CD4-positive, alpha-beta memory T cell (primary cell): ENCODE results near the gene ANO1. TPM values are rescaled to one million over a fixed set of nuclear protein-coding genes. Genes with fewer than 3 reads are reported as not detected.

Experiments
- CTCF ChIA-PET: fragments of 350-600 bp; sonication (Branson Sonifier 250); formaldehyde crosslinking; loops from one replicate; lab custom pipeline; 2021; ENCODE audit warnings: inconsistent platforms; ENCODE audit not compliant: partially characterized antibody; lab: Charles Lee
- POLR2A ChIA-PET: fragments of 350-600 bp; sonication (Branson Sonifier 250); formaldehyde crosslinking; loops from one replicate; lab custom pipeline; 2021; ENCODE audit not compliant: partially characterized antibody; lab: Charles Lee
- DNase-seq, 5 donors: peaks; one replicate each; pipeline versions ENCODE4 v3.0.0 to v3.0.0-alpha.2; 2020 to 2022; ENCODE audit warnings: mixed read lengths in 1 of 5
- H3K27ac ChIP-seq: one replicate; pipeline ENCODE4 v1.7.0; 2013; ENCODE audit warnings: low read depth, low read length
- H3K27me3 ChIP-seq: 2 replicates; pipeline ENCODE4 v1.7.0; 2013; ENCODE audit warnings: mild to moderate bottlenecking, low read length, moderate library complexity; ENCODE audit not compliant: insufficient read depth
- H3K36me3 ChIP-seq: 2 replicates; pipeline ENCODE4 v1.7.0; 2013; ENCODE audit warnings: mild to moderate bottlenecking, low read length, moderate library complexity; ENCODE audit not compliant: insufficient read depth
- H3K4me1 ChIP-seq: 2 replicates; pipeline ENCODE4 v1.7.0; 2013; ENCODE audit warnings: mild to moderate bottlenecking, low read length, moderate library complexity; ENCODE audit not compliant: insufficient read depth
- H3K4me3 ChIP-seq, 2 donors: one replicate each; pipeline ENCODE4 v1.7.0; 2013; ENCODE audit warnings: low read length in 2 of 2, mild to moderate bottlenecking in 1 of 2
- H3K9me3 ChIP-seq, 2 donors: one replicate each; pipeline ENCODE4 v1.7.0; 2013; ENCODE audit warnings: low read length in 2 of 2, control low read depth in 1 of 2; ENCODE audit not compliant: control insufficient read depth in 1 of 2
- H3K27ac Mint-ChIP-seq, 7 donors: one replicate each; pipeline ENCODE4 v1.8.0; 2020 to 2021; ENCODE audit warnings: mixed read lengths in 7 of 7, mild to moderate bottlenecking in 6 of 7, inconsistent platforms in 3 of 7, moderate library complexity in 3 of 7
- H3K27me3 Mint-ChIP-seq, 2 donors: one replicate each; pipeline ENCODE4 v1.8.0; 2020 to 2021; ENCODE audit warnings: mixed read lengths in 2 of 2
- H3K36me3 Mint-ChIP-seq, 2 donors: one replicate each; pipeline ENCODE4 v1.8.0; 2020 to 2021; ENCODE audit warnings: mixed read lengths in 2 of 2, inconsistent platforms in 1 of 2, mild to moderate bottlenecking in 1 of 2
- H3K4me1 Mint-ChIP-seq, 4 donors: one replicate each; pipeline ENCODE4 v1.8.0; 2020 to 2021; ENCODE audit warnings: mixed read lengths in 4 of 4, mild to moderate bottlenecking in 1 of 4
- H3K4me3 Mint-ChIP-seq, 8 donors: one replicate each; pipeline ENCODE4 v1.8.0; 2020 to 2021; ENCODE audit warnings: mixed read lengths in 8 of 8, mild to moderate bottlenecking in 7 of 8, moderate library complexity in 6 of 8, inconsistent platforms in 3 of 8
- H3K9me3 Mint-ChIP-seq, 8 donors: one replicate each; pipeline ENCODE4 v1.8.0; 2020 to 2021; ENCODE audit warnings: mixed read lengths in 8 of 8, mild to moderate bottlenecking in 5 of 8, inconsistent platforms in 3 of 8, moderate library complexity in 1 of 8
- intact Hi-C: fragments of 100-400 bp; cut with micrococcal nuclease; formaldehyde crosslinking; loops from one replicate; pipeline ENCODE4 v1.15.1; 2023
- polyA plus RNA-seq, 2 donors: library from polyadenylated mRNA; unstranded; fragments of 300-500 nt; fragmentation: Illumina TruSeq; gene quantifications; one replicate each; pipeline ENCODE4 v1.2.3, GENCODE V29; 2021
- total RNA-seq, 2 experiments: library from RNA; stranded (reverse); gene quantifications; one replicate each; pipeline ENCODE4 v1.2.3, GENCODE V29; 2021

ANO1 gene
- total and polyA plus RNA-seq, 4 experiments from 2014 or later, result not detected

DNA sequence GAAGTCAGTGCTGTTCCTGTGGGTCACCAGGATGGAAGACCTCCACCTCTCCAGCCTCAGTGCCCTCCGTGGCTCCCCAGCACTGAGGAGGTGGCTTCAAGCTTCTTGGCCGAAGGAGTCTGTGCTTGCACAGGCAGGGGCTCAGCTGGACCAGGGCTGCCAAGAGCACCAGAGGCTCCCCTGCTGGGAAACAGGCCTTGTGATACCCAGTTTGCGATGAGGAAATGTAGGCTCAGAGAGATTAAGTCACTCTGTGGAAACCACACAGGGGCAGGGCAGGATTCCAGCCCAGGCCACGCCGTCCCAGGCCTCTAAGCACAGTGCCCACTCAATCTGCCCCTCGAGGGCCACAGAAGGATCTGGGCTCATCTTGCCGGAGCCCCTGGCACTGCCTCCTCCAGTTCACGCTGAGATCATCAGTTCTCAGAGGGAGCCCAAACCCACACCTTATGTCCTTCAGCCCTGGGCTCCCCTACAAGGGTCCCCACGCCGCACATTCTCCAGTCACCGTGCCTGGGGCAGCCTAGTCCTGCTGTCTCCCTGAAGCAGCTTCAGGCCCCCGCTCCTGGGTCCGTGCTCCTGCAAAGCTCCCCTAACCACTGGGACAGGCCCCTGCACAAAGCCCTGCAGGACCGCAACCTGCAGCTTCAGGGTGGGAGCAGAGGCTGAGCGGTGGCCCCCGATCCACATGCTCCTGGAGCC lies 21.6 kb downstream of the ANO1 start:
- H3K4me1 Mint-ChIP-seq, result no peaks in the 10 kb centered on the region
- intact Hi-C loops, result no loop called here
- POLR2A ChIA-PET, result no interaction called here

DNA sequence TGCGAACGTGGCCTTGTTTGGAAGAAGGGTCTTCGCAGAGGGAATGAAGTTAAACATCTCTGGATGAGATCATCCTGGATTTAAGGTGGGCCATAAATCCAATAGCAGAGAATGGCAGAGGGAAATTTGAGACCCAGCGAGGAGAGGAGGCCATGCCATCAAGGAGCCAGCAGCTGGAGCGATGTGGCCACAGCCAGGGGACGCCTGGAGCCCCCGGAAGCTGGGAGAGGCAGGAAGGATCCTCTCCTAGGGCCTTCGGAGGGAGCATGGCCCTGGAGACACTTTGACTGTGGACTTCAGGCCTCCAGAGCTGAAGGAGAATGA lies 22.1 kb downstream of the ANO1 start:
- intact Hi-C loops, result no loop called here
- Mint-ChIP-seq H3K36me3 (no peaks in the 10 kb centered on the region), H3K27ac (no peak overlapping the region), H3K4me1 (no peaks in the 10 kb centered on the region), H3K4me3 (no peak overlapping the region), H3K9me3 (no peaks in the 10 kb centered on the region), H3K27me3 (peaks cover 7 to 8% of the 10 kb centered on the region in 2 donors)
- no peak overlapping the region for H3K27ac ChIP-seq
- no peak for DNase-seq
- H3K9me3 ChIP-seq, result no peaks in the 10 kb centered on the region
- no peak overlapping the region for H3K4me3 ChIP-seq
- ChIA-PET POLR2A (no interaction called here), CTCF (no interaction called here)
- no peaks in the 10 kb centered on the region for H3K4me1 ChIP-seq
- no peaks in the 10 kb centered on the region for H3K36me3 ChIP-seq
- H3K27me3 ChIP-seq, result no peaks in the 10 kb centered on the region

More for the DNA sequence above, 21.6 kb downstream of the ANO1 start:
- Histone ChIP-seq H3K4me1 (no peaks in the 10 kb centered on the region), H3K4me3 (no peak overlapping the region), H3K36me3 (no peaks in the 10 kb centered on the region), H3K27ac (no peak overlapping the region), H3K27me3 (no peaks in the 10 kb centered on the region), H3K9me3 (no peaks in the 10 kb centered on the region)
- Mint-ChIP-seq H3K9me3 (no peaks in the 10 kb centered on the region), H3K4me3 (no peak overlapping the region), H3K27me3 (peaks cover 7% of the 10 kb centered on the region in 2 donors), H3K36me3 (no peaks in the 10 kb centered on the region), H3K27ac (no peak overlapping the region)
- CTCF ChIA-PET, result no interaction called here
- DNase-seq, result no peak

DNA sequence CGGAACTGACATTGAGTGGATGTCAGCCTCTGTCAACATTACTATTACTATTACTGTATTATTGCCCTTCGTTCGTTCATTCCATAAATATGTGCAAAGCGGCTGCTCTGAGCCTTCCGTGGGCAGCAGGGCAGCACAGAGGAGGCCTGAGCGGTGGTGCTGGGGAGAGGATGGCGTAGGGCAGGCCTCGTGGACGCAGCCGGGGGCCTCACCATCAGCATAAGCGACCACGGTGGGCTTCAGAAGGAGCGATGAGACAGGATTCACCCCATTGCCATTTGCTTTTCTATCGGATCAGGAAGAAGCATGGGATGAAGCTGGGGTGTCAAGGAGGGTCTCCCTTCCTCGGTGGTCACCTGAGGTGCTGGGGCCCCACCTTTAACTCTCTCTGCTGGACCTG lies 22.7 kb downstream of the ANO1 start:
- POLR2A ChIA-PET, result no interaction called here
- Mint-ChIP-seq H3K9me3 (no peaks in the 10 kb centered on the region), H3K4me3 (no peak overlapping the region), H3K27me3 (peaks cover 7 to 8% of the 10 kb centered on the region in 2 donors), H3K27ac (no peak overlapping the region), H3K4me1 (no peaks in the 10 kb centered on the region), H3K36me3 (no peaks in the 10 kb centered on the region)
- CTCF ChIA-PET, result no interaction called here
- DNase-seq, result no peak
- Histone ChIP-seq H3K9me3 (no peaks in the 10 kb centered on the region), H3K36me3 (no peaks in the 10 kb centered on the region), H3K27ac (no peak overlapping the region), H3K27me3 (no peaks in the 10 kb centered on the region), H3K4me3 (no peak overlapping the region), H3K4me1 (no peaks in the 10 kb centered on the region)
- intact Hi-C loops, result no loop called here

DNA sequence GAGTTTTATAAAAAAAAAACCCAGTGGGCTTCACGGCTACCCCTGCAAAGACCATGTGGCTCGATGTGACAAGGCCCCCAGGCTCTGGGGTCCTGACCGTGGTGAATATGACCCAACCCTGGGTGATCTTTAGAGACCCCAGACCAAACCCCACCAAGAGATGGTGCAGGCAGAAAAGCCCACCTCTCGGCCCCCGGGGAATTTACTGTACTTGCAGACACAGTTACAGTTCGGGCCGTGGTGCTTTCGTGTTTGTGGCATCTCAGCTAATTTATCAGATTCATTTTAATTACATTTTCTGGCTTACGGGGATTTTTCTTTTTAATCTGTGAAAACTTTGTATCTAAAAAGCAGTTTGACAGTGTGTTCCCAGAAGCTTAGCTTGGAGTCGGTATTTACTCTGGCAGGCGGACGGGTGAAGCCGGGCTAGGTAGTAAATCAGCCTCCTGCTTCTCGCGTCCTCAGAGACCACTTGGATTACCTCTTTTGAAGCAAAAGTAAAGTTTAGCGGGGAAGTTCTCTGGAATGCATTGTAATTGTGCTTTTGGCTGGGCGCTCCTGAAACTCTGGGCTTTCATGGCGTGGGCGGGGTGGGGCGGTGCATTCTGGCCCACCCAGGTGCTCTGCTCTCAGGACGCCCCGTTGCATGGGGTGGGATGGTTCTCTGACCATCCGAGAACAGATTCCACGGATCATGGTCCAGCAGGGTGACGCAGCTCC lies 25.3 kb downstream of the ANO1 start:
- Mint-ChIP-seq H3K4me1 (no peaks in the 10 kb centered on the region), H3K27me3 (peaks cover 7 to 14% of the 10 kb centered on the region in 2 donors), H3K36me3 (no peaks in the 10 kb centered on the region), H3K27ac (no peak overlapping the region), H3K9me3 (peaks cover 0 to 3% (median 0%) of the 10 kb centered on the region in 8 donors), H3K4me3 (no peak overlapping the region)
- ChIA-PET CTCF (interaction anchor here (1.2 kb wide), 1 partner anchor 8 kb away, joined by 3 read pairs; no protein-coding TSS in a partner anchor), POLR2A (no interaction called here)
- Histone ChIP-seq H3K27me3 (no peaks in the 10 kb centered on the region), H3K36me3 (no peaks in the 10 kb centered on the region), H3K9me3 (no peaks in the 10 kb centered on the region), H3K4me3 (no peak overlapping the region), H3K4me1 (no peaks in the 10 kb centered on the region), H3K27ac (no peak overlapping the region)
- no peak for DNase-seq
- intact Hi-C loops, result no loop called here

DNA sequence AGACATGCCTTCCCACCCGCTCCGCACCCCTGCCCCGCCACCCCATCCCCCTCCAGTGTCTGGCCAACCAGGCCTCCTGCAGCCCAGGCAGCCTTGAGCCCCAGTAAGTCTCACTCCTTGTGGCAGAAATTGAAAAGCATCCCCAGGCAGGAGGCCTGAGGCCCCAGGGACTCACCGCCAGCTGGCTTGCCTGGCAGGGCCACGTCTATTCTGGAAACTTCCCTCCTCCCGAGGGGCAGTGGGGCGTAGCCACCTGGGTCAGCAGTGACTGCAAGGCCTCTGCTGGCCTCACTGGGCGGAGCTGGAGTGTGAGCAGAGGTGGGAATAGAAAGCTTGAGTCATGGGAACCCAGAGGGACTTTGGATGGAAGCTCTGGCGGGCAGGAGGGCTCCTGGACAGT lies 26.3 kb downstream of the ANO1 start:
- Histone ChIP-seq H3K4me1 (no peaks in the 10 kb centered on the region), H3K4me3 (no peak overlapping the region), H3K36me3 (no peaks in the 10 kb centered on the region), H3K27ac (no peak overlapping the region), H3K9me3 (no peaks in the 10 kb centered on the region), H3K27me3 (no peaks in the 10 kb centered on the region)
- H3K36me3 Mint-ChIP-seq, result no peaks in the 10 kb centered on the region
- CTCF ChIA-PET, result no interaction called here
- intact Hi-C loops, result no loop called here
- no peak overlapping the region for H3K4me3 Mint-ChIP-seq
- H3K27ac Mint-ChIP-seq, result no peak overlapping the region
- POLR2A ChIA-PET, result no interaction called here
- H3K4me1 Mint-ChIP-seq, result no peaks in the 10 kb centered on the region
- peaks cover 0 to 3% (median 0%) of the 10 kb centered on the region in 8 donors for H3K9me3 Mint-ChIP-seq
- DNase-seq, result no peak
- peaks cover 7 to 14% of the 10 kb centered on the region in 2 donors for H3K27me3 Mint-ChIP-seq

DNA sequence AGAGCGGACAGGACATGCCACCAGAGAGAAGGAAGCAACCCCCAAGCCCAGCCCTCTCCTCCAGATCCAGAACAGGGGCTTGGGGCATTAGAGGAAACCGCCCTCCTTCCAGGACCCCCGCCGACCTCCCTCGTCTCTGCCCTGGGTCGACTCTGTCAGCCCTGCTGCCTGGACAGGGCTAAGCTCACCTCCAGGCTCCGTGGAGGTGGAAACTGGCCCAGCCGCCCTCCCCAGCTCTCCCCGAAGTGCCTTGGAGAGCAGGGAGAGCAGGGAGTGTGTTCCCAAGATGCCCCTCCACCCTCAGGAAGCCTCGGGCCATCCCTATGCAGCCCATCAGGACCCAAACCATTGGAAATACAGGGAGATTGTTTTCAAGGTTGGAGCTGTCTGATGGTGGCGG lies 26.8 kb downstream of the ANO1 start:
- H3K9me3 ChIP-seq, result no peaks in the 10 kb centered on the region
- Mint-ChIP-seq H3K27ac (no peak overlapping the region), H3K27me3 (peaks cover 7 to 14% of the 10 kb centered on the region in 2 donors), H3K4me3 (no peak overlapping the region), H3K4me1 (no peaks in the 10 kb centered on the region), H3K36me3 (no peaks in the 10 kb centered on the region), H3K9me3 (peaks cover 0 to 3% (median 0%) of the 10 kb centered on the region in 8 donors)
- no peaks in the 10 kb centered on the region for H3K36me3 ChIP-seq
- no peaks in the 10 kb centered on the region for H3K27me3 ChIP-seq
- intact Hi-C loops, result no loop called here
- ChIA-PET POLR2A (no interaction called here), CTCF (no interaction called here)
- DNase-seq, result no peak
- H3K4me1 ChIP-seq, result no peaks in the 10 kb centered on the region
- no peak overlapping the region for H3K4me3 ChIP-seq
- H3K27ac ChIP-seq, result no peak overlapping the region

DNA sequence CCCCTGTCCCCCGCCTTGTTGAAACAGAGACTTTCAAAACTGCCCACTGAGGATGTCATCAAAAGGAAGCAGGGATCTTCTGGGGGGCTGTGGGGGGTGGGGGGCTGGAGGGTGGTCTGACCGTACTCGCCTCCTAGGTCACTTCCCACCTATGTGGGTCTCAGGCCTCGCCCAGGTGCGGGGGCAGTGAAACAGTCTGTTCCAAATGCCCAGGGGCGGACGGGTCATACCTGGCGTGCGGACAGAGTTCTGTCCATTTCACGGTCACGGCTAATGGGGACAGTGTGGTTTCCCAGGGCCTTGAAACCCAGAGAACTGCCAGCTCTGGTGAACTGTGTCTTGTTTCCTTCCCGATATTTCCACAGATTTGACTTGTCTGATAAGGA lies 27.2 kb downstream of the ANO1 start:
- intact Hi-C loops, result no loop called here
- Mint-ChIP-seq H3K4me3 (no peak overlapping the region), H3K27ac (peak overlapping the region in 1 of 7 donors; percentile 51), H3K27me3 (peaks cover 7 to 14% of the 10 kb centered on the region in 2 donors), H3K4me1 (no peaks in the 10 kb centered on the region), H3K9me3 (peaks cover 0 to 3% (median 0%) of the 10 kb centered on the region in 8 donors), H3K36me3 (no peaks in the 10 kb centered on the region)
- no peak for DNase-seq
- Histone ChIP-seq H3K4me3 (no peak overlapping the region), H3K27me3 (no peaks in the 10 kb centered on the region), H3K27ac (no peak overlapping the region), H3K4me1 (no peaks in the 10 kb centered on the region), H3K36me3 (no peaks in the 10 kb centered on the region), H3K9me3 (no peaks in the 10 kb centered on the region)
- ChIA-PET POLR2A (no interaction called here), CTCF (no interaction called here)
